ENCODE results near the gene RAB9A.

- TF ChIP-seq, protein P1, sequence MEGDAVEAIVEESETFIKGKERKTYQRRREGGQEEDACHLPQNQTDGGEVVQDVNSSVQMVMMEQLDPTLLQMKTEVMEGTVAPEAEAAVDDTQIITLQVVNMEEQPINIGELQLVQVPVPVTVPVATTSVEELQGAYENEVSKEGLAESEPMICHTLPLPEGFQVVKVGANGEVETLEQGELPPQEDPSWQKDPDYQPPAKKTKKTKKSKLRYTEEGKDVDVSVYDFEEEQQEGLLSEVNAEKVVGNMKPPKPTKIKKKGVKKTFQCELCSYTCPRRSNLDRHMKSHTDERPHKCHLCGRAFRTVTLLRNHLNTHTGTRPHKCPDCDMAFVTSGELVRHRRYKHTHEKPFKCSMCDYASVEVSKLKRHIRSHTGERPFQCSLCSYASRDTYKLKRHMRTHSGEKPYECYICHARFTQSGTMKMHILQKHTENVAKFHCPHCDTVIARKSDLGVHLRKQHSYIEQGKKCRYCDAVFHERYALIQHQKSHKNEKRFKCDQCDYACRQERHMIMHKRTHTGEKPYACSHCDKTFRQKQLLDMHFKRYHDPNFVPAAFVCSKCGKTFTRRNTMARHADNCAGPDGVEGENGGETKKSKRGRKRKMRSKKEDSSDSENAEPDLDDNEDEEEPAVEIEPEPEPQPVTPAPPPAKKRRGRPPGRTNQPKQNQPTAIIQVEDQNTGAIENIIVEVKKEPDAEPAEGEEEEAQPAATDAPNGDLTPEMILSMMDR (IDR thresholded peaks at IDR 0.05): no peak
- TF ChIP-seq POLR2A (IDR thresholded peaks at IDR 0.05) (no peak), POLR2AphosphoS5 (IDR thresholded peaks at IDR 0.05) (no peak)
Observed at GRCh38 chrX:13649838-13650237, 39.1 kb upstream of the RAB9A start.
